GM12864 (cell line): ENCODE results near the gene DPH3.

Source experiments
- DNase-seq: peaks from one replicate; pipeline ENCODE4 v3.0.0-alpha.2; 2011; ENCODE audit warnings: low read depth
- H3K4me3 ChIP-seq: 2 replicates; pipeline ENCODE4 v1.5.1; 2011; ENCODE audit warnings: mild to moderate bottlenecking, low read depth, low read length, control low read depth
- TF ChIP-seq, protein P1 (sequence below): IDR thresholded peaks from 2 replicates; pipeline ENCODE4 v1.5.1; 2011; ENCODE audit warnings: low read depth, mild to moderate bottlenecking, moderate library complexity, low read length, control low read depth, inconsistent platforms; ENCODE audit errors: missing control alignments

The DPH3 gene

GRCh38 chr3:16284633-16285032 lies 19.9 kb upstream of the DPH3 start:
- DNase-seq, result no peak
- no peak overlapping the region for H3K4me3 ChIP-seq
- TF ChIP-seq, protein P1, sequence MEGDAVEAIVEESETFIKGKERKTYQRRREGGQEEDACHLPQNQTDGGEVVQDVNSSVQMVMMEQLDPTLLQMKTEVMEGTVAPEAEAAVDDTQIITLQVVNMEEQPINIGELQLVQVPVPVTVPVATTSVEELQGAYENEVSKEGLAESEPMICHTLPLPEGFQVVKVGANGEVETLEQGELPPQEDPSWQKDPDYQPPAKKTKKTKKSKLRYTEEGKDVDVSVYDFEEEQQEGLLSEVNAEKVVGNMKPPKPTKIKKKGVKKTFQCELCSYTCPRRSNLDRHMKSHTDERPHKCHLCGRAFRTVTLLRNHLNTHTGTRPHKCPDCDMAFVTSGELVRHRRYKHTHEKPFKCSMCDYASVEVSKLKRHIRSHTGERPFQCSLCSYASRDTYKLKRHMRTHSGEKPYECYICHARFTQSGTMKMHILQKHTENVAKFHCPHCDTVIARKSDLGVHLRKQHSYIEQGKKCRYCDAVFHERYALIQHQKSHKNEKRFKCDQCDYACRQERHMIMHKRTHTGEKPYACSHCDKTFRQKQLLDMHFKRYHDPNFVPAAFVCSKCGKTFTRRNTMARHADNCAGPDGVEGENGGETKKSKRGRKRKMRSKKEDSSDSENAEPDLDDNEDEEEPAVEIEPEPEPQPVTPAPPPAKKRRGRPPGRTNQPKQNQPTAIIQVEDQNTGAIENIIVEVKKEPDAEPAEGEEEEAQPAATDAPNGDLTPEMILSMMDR, result no peak

GRCh38 chr3:16280671-16281070 lies 15.9 kb upstream of the DPH3 start:
- DNase-seq, result no peak
- TF ChIP-seq, protein P1, result no peak
- H3K4me3 ChIP-seq, result no peak overlapping the region

GRCh38 chr3:16279010-16279801 lies 14.5 kb upstream of the DPH3 start:
- H3K4me3 ChIP-seq, result no peak overlapping the region
- DNase-seq, result no peak
- TF ChIP-seq, protein P1, result no peak

DNA sequence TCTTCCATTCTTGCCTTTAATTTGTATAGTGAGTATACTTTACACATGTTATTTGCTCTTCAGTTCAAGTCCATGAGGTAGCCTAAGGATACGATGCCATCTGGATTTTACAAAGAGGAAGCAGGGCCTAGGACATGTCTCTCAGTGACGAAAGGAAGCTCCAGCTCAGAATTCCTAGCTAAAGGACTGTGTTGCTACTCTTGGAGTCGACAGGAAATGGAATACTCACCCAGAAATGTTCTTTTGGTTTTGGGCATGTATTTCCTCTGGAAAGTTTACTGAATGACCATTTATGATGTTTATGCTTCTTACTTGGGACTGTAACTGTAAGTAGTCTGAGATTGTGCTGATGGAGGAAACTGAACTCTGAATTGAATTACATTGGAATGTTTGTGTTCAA lies 12.7 kb upstream of the DPH3 start:
- TF ChIP-seq, protein P1, result no peak
- no peak for DNase-seq
- no peak overlapping the region for H3K4me3 ChIP-seq

DNA sequence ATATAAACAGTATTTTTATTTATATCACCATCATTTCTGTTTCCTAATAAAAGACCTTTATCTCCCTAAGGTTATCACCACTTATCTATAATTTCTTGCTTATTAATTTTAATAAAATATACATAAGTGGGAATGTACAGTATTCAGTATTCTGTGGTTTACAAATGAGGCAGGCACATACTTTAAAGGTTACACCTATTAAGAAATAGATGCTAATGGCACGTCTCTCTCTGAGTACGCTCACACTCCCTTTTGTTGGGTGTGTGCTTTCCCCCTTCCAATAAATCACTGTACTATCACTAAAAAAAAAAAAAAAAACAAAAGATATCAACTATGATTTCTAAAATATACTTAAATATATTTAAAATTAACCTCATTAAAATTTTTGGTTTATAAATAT lies 9.1 kb upstream of the DPH3 start:
- H3K4me3 ChIP-seq, result no peak overlapping the region
- TF ChIP-seq, protein P1, result no peak
- DNase-seq, result no peak

DNA sequence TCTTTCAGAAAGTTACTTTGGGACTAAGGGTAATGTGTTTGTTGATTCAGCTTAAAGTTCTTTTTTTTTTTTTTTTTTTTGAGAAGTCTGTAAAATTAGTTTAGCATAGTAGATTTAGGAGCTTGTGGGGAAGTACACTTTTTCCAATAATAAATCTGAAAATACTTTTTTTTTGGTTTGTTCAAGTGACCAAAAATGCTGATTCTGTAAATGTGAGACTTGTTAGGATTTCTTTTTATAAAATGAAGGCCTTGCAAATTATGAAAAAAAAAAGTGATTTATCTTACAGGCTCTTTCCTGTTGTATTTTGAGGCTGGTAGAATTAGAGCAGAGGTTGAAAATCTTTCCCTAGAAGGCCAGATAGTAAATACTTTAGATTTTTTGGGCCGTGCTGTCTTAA lies 7.8 kb upstream of the DPH3 start:
- no peak overlapping the region for H3K4me3 ChIP-seq
- DNase-seq, result no peak
- TF ChIP-seq, protein P1, result no peak

GRCh38 chr3:16270855-16271254 lies 6.1 kb upstream of the DPH3 start:
- H3K4me3 ChIP-seq, result no peak overlapping the region
- no peak for DNase-seq
- TF ChIP-seq, protein P1, result no peak
